Osteocyte (in vitro differentiated cells): ENCODE results near the gene PI4KA. TPM values are rescaled to one million over a fixed set of nuclear protein-coding genes. Genes with fewer than 3 reads are reported as not detected.

Experiments used
- DNase-seq: peaks from one replicate; pipeline ENCODE4 v3.0.0; 2021; ENCODE audit warnings: mixed read lengths; ENCODE audit not compliant: unreplicated experiment; ENCODE audit errors: extremely low spot score
- H3K27ac Mint-ChIP-seq: one replicate; pipeline ENCODE4 v1.8.0; 2021; ENCODE audit warnings: mild to moderate bottlenecking, mixed read lengths; ENCODE audit not compliant: unreplicated experiment
- H3K27me3 Mint-ChIP-seq: one replicate; pipeline ENCODE4 v1.8.0; 2021; ENCODE audit warnings: mixed read lengths; ENCODE audit not compliant: unreplicated experiment
- H3K36me3 Mint-ChIP-seq: one replicate; pipeline ENCODE4 v1.8.0; 2021; ENCODE audit warnings: mixed read lengths; ENCODE audit not compliant: unreplicated experiment
- H3K4me1 Mint-ChIP-seq: one replicate; pipeline ENCODE4 v1.8.0; 2021; ENCODE audit warnings: mixed read lengths; ENCODE audit not compliant: unreplicated experiment
- H3K4me3 Mint-ChIP-seq: one replicate; pipeline ENCODE4 v1.8.0; 2021; ENCODE audit warnings: mild to moderate bottlenecking, moderate library complexity, mixed read lengths; ENCODE audit not compliant: unreplicated experiment
- H3K9me3 Mint-ChIP-seq: one replicate; pipeline ENCODE4 v1.8.0; 2021; ENCODE audit warnings: mixed read lengths; ENCODE audit not compliant: unreplicated experiment
- CTCF ChIP-seq: fragments of 200-600 bp; sonication (generic); IDR thresholded peaks from 2 replicates; pipeline ENCODE4 v1.5.0; 2021; ENCODE audit warnings: antibody characterized with exemption, mild to moderate bottlenecking, moderate library complexity
- total RNA-seq: library from RNA; stranded (reverse); gene quantifications from 2 replicates; pipeline ENCODE4 v1.2.1, GENCODE V29; 2021

PI4KA gene
- total RNA-seq, 1 donor from 2014 or later: 108 TPM

- Mint-ChIP-seq H3K27ac (no peak overlapping the region), H3K36me3 (peaks cover 35% of the 10 kb centered on the region), H3K4me3 (no peak overlapping the region), H3K9me3 (no peaks in the 10 kb centered on the region), H3K27me3 (no peaks in the 10 kb centered on the region), H3K4me1 (peaks cover 27% of the 10 kb centered on the region)
- no peak for DNase-seq
- TF ChIP-seq CTCF: no peak
These were observed 105.7 kb downstream of the PI4KA start for GRCh38 chr22:20752873-20753272.

- Mint-ChIP-seq H3K4me3 (no peak overlapping the region), H3K36me3 (peaks cover 34% of the 10 kb centered on the region), H3K9me3 (no peaks in the 10 kb centered on the region), H3K4me1 (peaks cover 27% of the 10 kb centered on the region), H3K27ac (no peak overlapping the region), H3K27me3 (no peaks in the 10 kb centered on the region)
- no peak for TF ChIP-seq CTCF
- DNase-seq: no peak
These were observed 106.4 kb downstream of the PI4KA start for GRCh38 chr22:20752104-20752741.

- H3K27me3 Mint-ChIP-seq: no peaks in the 10 kb centered on the region
- peak overlapping the region; percentile 93 for H3K27ac Mint-ChIP-seq
- H3K9me3 Mint-ChIP-seq: no peaks in the 10 kb centered on the region
- peaks cover 27% of the 10 kb centered on the region for H3K4me1 Mint-ChIP-seq
- H3K4me3 Mint-ChIP-seq: no peak overlapping the region
- H3K36me3 Mint-ChIP-seq: peaks cover 38% of the 10 kb centered on the region
- TF ChIP-seq CTCF: peak; percentile 4
- DNase-seq: no peak
These were observed 107.3 kb downstream of the PI4KA start for GRCh38 chr22:20751185-20751851.

DNA sequence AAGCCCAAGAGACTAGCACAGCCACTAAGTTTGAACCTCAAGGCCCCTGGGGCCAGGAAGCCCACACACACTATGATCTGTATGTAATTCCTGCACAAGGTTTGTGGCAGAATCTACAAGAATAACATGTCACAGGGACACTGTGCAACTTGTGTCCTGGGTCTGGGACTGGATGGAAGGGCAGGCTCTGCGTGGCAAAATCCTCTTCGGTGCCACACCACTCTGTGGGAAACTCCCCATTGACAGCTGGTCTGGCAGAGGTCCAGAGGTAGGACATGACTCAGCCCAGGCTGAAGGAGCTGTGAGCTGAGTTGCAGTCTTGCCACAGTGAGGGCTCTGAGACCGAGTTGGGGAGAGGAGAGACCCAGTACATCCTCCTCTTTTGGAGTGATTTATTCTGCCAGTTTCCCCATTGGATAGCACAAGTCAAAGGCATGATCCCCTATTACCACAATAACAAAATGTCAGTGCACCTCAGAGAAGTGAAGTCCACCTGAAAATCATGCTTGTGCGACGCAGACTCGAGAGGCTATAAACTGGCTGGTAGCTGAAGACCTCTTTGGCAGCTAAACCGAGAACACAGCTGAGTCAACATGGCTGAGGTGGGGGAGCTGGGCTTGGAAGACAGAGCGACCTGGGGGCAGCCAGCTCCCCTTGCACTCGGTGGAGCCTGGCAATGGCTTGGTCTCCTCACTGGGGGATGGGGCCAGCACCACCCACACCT lies 108.0 kb downstream of the PI4KA start:
- H3K27ac Mint-ChIP-seq: peak overlapping the region; percentile 93
- no peaks in the 10 kb centered on the region for H3K9me3 Mint-ChIP-seq
- DNase-seq: peak; percentile 91
- H3K4me1 Mint-ChIP-seq: peaks cover 27% of the 10 kb centered on the region
- H3K4me3 Mint-ChIP-seq: peak overlapping the region; percentile 36
- H3K36me3 Mint-ChIP-seq: peaks cover 36% of the 10 kb centered on the region
- H3K27me3 Mint-ChIP-seq: no peaks in the 10 kb centered on the region
- TF ChIP-seq CTCF: no peak

- Mint-ChIP-seq H3K9me3 (no peaks in the 10 kb centered on the region), H3K27ac (peak overlapping the region; percentile 27), H3K27me3 (no peaks in the 10 kb centered on the region), H3K36me3 (peaks cover 35% of the 10 kb centered on the region), H3K4me1 (peaks cover 27% of the 10 kb centered on the region), H3K4me3 (no peak overlapping the region)
- no peak for TF ChIP-seq CTCF
- DNase-seq: no peak
These were observed 109.2 kb downstream of the PI4KA start for GRCh38 chr22:20749453-20749852.
